ENCODE measurements around the gene NCK1.
"Not testable (repeated sequence)": the region's sequence is repeated elsewhere in the genome, so short reads cannot be mapped to it uniquely, and the experiment has no call there.

Gene NCK1

DNA sequence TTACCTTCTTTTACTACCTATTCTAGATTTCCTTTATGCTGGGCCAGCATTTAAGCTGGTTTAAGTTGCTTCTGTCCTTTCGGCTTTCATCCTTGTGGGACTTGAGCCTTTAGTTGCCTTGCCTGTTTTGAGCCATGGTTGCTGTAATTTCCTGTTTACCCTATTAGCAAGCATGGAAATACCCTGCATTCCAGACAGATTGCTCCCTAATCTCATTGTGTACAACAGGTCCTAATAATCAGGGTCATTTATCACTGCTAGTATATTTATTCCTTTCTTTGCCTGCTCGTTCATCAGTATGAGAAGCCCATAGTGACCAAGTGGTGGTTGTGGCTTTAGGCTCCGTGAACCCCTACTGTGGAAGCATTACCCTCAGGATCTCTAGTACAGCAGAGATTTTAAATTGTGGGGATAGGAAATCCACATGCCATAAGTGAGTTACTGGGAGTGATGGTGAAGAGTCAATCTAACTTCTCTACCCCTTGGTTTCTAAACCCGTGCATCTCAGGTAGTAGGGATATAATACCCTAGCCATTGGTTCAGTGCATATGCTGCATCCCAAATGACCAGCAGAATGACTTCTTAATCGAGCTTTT is 31.9 kb downstream of the NCK1 start:
- DNase-seq: no peak
- TF ChIP-seq, protein P1, sequence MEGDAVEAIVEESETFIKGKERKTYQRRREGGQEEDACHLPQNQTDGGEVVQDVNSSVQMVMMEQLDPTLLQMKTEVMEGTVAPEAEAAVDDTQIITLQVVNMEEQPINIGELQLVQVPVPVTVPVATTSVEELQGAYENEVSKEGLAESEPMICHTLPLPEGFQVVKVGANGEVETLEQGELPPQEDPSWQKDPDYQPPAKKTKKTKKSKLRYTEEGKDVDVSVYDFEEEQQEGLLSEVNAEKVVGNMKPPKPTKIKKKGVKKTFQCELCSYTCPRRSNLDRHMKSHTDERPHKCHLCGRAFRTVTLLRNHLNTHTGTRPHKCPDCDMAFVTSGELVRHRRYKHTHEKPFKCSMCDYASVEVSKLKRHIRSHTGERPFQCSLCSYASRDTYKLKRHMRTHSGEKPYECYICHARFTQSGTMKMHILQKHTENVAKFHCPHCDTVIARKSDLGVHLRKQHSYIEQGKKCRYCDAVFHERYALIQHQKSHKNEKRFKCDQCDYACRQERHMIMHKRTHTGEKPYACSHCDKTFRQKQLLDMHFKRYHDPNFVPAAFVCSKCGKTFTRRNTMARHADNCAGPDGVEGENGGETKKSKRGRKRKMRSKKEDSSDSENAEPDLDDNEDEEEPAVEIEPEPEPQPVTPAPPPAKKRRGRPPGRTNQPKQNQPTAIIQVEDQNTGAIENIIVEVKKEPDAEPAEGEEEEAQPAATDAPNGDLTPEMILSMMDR (IDR thresholded peaks at IDR 0.05; ENCODE audit: low read depth, low read length): no peak
- no peaks in the 10 kb centered on the region for H3K27me3 ChIP-seq (ENCODE audit: insufficient read depth, low read depth, severe bottlenecking)
- no peak overlapping the region for H3K4me3 ChIP-seq (ENCODE audit: low read depth, low read length)
- H3K27ac ChIP-seq: no peak overlapping the region
- peaks cover 2% of the 10 kb centered on the region for H3K9me3 ChIP-seq (ENCODE audit: severe bottlenecking)
- peaks cover 3% of the 10 kb centered on the region; the same call in 1 of the 2 replicates for H3K36me3 ChIP-seq

GRCh38 chr3:136897171-136897570 is 35.2 kb downstream of the NCK1 start:
- not testable (repeated sequence) for H3K9me3 ChIP-seq (ENCODE audit: severe bottlenecking); H3K4me3 ChIP-seq (ENCODE audit: low read depth, low read length); H3K36me3 ChIP-seq; DNase-seq; H3K27me3 ChIP-seq (ENCODE audit: insufficient read depth, low read depth, severe bottlenecking); H3K27ac ChIP-seq

DNA sequence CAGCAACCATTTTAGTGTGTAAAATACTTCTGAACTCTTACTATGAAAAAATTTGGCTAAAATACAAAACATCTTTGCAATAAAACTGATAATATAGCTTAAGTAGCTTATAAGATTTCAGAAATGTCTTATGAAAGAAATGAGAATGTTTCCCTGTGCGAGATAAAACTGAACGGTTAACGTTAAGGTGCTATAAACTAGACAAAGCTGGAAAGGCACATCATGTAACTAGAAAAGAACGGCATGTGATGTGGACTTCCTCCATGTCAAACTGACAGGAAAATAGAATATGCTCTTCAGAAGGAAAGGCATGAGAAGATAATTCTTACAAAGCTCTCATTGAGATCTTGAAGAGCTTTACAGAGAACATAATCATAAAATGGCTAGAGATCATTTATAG is 36.5 kb downstream of the NCK1 start:
- H3K36me3 ChIP-seq: peaks cover 3% of the 10 kb centered on the region; the same call in 1 of the 2 replicates
- H3K4me3 ChIP-seq (ENCODE audit: low read depth, low read length): no peak overlapping the region
- no peak overlapping the region for H3K27ac ChIP-seq
- TF ChIP-seq, protein P1 (IDR thresholded peaks at IDR 0.05; ENCODE audit: low read depth, low read length): no peak
- no peak for DNase-seq
- H3K9me3 ChIP-seq (ENCODE audit: severe bottlenecking): no peaks in the 10 kb centered on the region
- no peaks in the 10 kb centered on the region for H3K27me3 ChIP-seq (ENCODE audit: insufficient read depth, low read depth, severe bottlenecking)

GRCh38 chr3:136898954-136899353 is 36.9 kb downstream of the NCK1 start:
- no peak for DNase-seq
- H3K9me3 ChIP-seq (ENCODE audit: severe bottlenecking): no peaks in the 10 kb centered on the region
- H3K27me3 ChIP-seq (ENCODE audit: insufficient read depth, low read depth, severe bottlenecking): no peaks in the 10 kb centered on the region
- TF ChIP-seq, protein P1 (IDR thresholded peaks at IDR 0.05; ENCODE audit: low read depth, low read length): no peak
- no peak overlapping the region for H3K4me3 ChIP-seq (ENCODE audit: low read depth, low read length)
- H3K36me3 ChIP-seq: peaks cover 3% of the 10 kb centered on the region; the same call in 1 of the 2 replicates
- H3K27ac ChIP-seq: no peak overlapping the region

- TF ChIP-seq, protein P1 (IDR thresholded peaks at IDR 0.05; ENCODE audit: low read depth, low read length): no peak
- Histone ChIP-seq H3K27ac (no peak overlapping the region), H3K9me3 (ENCODE audit: severe bottlenecking) (peaks cover 5% of the 10 kb centered on the region), H3K36me3 (peaks cover 3% of the 10 kb centered on the region; the same call in 1 of the 2 replicates), H3K27me3 (ENCODE audit: insufficient read depth, low read depth, severe bottlenecking) (no peaks in the 10 kb centered on the region), H3K4me3 (ENCODE audit: low read depth, low read length) (no peak overlapping the region)
- DNase-seq: no peak
These were observed 37.7 kb downstream of the NCK1 start for GRCh38 chr3:136899622-136900158.

DNA sequence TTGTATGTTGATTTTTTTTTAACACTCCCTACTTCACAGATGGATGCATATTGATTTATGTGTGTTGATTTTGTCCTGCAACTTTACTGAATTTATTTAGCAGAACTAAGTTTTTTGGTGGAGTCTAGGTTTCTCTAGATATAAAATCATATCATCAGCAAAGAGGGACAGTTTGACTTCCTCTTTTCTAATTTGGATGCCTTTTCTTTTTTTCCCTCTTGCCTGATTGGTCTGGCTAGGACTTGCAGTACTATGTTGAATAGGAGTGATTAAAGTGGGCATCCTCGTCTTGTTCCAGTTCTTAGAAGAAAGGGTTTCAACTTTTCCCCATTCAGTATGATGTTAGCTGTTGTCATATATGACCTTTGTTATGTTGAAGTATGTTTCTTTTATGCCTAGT is 38.7 kb downstream of the NCK1 start:
- H3K4me3 ChIP-seq (ENCODE audit: low read depth, low read length); H3K36me3 ChIP-seq; H3K9me3 ChIP-seq (ENCODE audit: severe bottlenecking): not testable (repeated sequence)

DNA sequence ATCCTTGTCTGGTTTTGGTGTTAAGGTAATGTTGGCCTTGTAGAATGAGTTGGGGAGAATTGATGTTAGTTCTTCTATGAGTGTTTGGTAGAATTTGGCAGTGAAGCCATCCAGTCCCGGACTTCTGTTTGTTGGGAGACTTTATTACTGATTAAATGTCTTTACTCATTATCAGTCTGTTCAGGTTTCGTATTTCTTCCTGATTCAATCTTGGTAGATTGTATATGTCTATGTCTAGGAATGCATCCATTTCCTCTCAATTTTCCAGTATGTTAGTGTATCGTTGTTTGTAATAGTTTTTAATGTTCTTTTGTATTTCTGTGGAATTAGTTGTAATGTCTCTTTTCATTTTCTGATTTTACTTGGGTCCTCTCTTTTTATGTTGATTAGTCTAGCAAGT is 39.4 kb downstream of the NCK1 start:
- H3K36me3 ChIP-seq: no peaks in the 10 kb centered on the region
- peaks cover 5% of the 10 kb centered on the region for H3K9me3 ChIP-seq (ENCODE audit: severe bottlenecking)
- no peaks in the 10 kb centered on the region for H3K27me3 ChIP-seq (ENCODE audit: insufficient read depth, low read depth, severe bottlenecking)
- DNase-seq: no peak
- no peak overlapping the region for H3K4me3 ChIP-seq (ENCODE audit: low read depth, low read length)
- TF ChIP-seq, protein P1 (IDR thresholded peaks at IDR 0.05; ENCODE audit: low read depth, low read length): no peak
- H3K27ac ChIP-seq: no peak overlapping the region

More for the DNA sequence above, 38.7 kb downstream of the NCK1 start:
- H3K27ac ChIP-seq; H3K27me3 ChIP-seq (ENCODE audit: insufficient read depth, low read depth, severe bottlenecking); DNase-seq: not testable (repeated sequence)

GRCh38 chr3:136902530-136902929 is 40.5 kb downstream of the NCK1 start:
- not testable (repeated sequence) for H3K27me3 ChIP-seq (ENCODE audit: insufficient read depth, low read depth, severe bottlenecking); H3K4me3 ChIP-seq (ENCODE audit: low read depth, low read length); DNase-seq; H3K36me3 ChIP-seq; H3K27ac ChIP-seq; H3K9me3 ChIP-seq (ENCODE audit: severe bottlenecking)
